Mesodermal cell (in vitro differentiated cells): Measurements from ENCODE around the gene ATXN2.
"Not testable (repeated sequence)": the region's sequence is repeated elsewhere in the genome, so short reads cannot be mapped to it uniquely, and the experiment has no call there.

ENCODE experiments used
- H3K27ac ChIP-seq: 2 replicates; pipeline ENCODE4 v1.7.0; 2013; ENCODE audit warnings: mild to moderate bottlenecking, low read depth, low read length, moderate library complexity; ENCODE audit not compliant: severe bottlenecking
- H3K36me3 ChIP-seq: 2 replicates; pipeline ENCODE4 v1.7.1; 2013; ENCODE audit warnings: mild to moderate bottlenecking, low read length, moderate library complexity; ENCODE audit not compliant: control insufficient read depth, insufficient read depth
- H3K4me1 ChIP-seq: one replicate; pipeline ENCODE4 v1.7.1; 2013; ENCODE audit warnings: mild to moderate bottlenecking, low read length; ENCODE audit not compliant: insufficient read depth, control insufficient read depth, poor library complexity, severe bottlenecking
- H3K4me3 ChIP-seq: 2 replicates; pipeline ENCODE4 v1.7.0; 2013; ENCODE audit warnings: low read length, control low read depth, mild to moderate bottlenecking; ENCODE audit not compliant: insufficient read depth, poor library complexity, severe bottlenecking; ENCODE audit errors: extremely low read depth
- H3K9me3 ChIP-seq: 2 replicates; pipeline ENCODE4 v1.7.1; 2013; ENCODE audit warnings: mild to moderate bottlenecking, low read length, moderate library complexity; ENCODE audit not compliant: control insufficient read depth
- WGBS, 2 experiments: methylation state at CpG; one replicate each; pipeline ENCODE4 v1.1.5; 2013; ENCODE audit warnings: missing lambda C conversion rate in 2 of 2; ENCODE audit not compliant: insufficient coverage in 2 of 2; 5-methylcytosine and 5-hydroxymethylcytosine counted together

ATXN2 gene

GRCh38 chr12:111544032-111544431 lies 55.1 kb downstream of the ATXN2 start:
- H3K36me3 ChIP-seq: peaks cover 62% of the 10 kb centered on the region
- no peak overlapping the region for H3K4me3 ChIP-seq
- H3K4me1 ChIP-seq: no peaks in the 10 kb centered on the region
- no peaks in the 10 kb centered on the region for H3K9me3 ChIP-seq
- WGBS, 2 experiments: no CpG with 5 or more reads among the region's 1 CpG
- no peak overlapping the region for H3K27ac ChIP-seq

- Histone ChIP-seq H3K4me1 (no peaks in the 10 kb centered on the region), H3K36me3 (peaks cover 61% of the 10 kb centered on the region)
- WGBS, 2 experiments: 90 to 100% methylated on average over 1 to 2 of the region's 2 CpGs
These were observed 66.4 kb downstream of the ATXN2 start for GRCh38 chr12:111532751-111533150.

GRCh38 chr12:111529424-111530368 lies 69.4 kb downstream of the ATXN2 start:
- 6 to 33% methylated on average over 2 to 3 of the region's 8 CpGs for WGBS, 2 experiments
- Histone ChIP-seq H3K4me3 (no peak overlapping the region), H3K36me3 (peaks cover 68% of the 10 kb centered on the region), H3K9me3 (no peaks in the 10 kb centered on the region), H3K4me1 (no peaks in the 10 kb centered on the region), H3K27ac (peak overlapping the region; percentile 25)

More at GRCh38 chr12:111532751-111533150, 66.4 kb downstream of the ATXN2 start:
- H3K9me3 ChIP-seq: no peaks in the 10 kb centered on the region
- no peak overlapping the region for H3K4me3 ChIP-seq
- H3K27ac ChIP-seq: no peak overlapping the region

GRCh38 chr12:111523587-111524167 lies 75.4 kb downstream of the ATXN2 start:
- Histone ChIP-seq H3K4me1 (no peaks in the 10 kb centered on the region), H3K36me3 (peaks cover 90% of the 10 kb centered on the region), H3K9me3 (no peaks in the 10 kb centered on the region), H3K4me3 (no peak overlapping the region), H3K27ac (no peak overlapping the region)
- 100% methylated on average over 2 of the region's 5 CpGs; no CpG with 5 or more reads in 1 of the 2 experiments for WGBS, 2 experiments

- H3K9me3 ChIP-seq: no peaks in the 10 kb centered on the region
- H3K4me1 ChIP-seq: no peaks in the 10 kb centered on the region
- no peak overlapping the region for H3K4me3 ChIP-seq
- no peak overlapping the region for H3K27ac ChIP-seq
- WGBS, 2 experiments: no CpG with 5 or more reads among the region's 2 CpGs
- H3K36me3 ChIP-seq: peaks cover 81% of the 10 kb centered on the region
These were observed 77.3 kb downstream of the ATXN2 start for GRCh38 chr12:111521801-111522200.

- H3K36me3 ChIP-seq: peaks cover 71% of the 10 kb centered on the region
- no peak overlapping the region for H3K27ac ChIP-seq
- H3K9me3 ChIP-seq: no peaks in the 10 kb centered on the region
- no peak overlapping the region for H3K4me3 ChIP-seq
- H3K4me1 ChIP-seq: no peaks in the 10 kb centered on the region
- WGBS, 2 experiments: 90 to 100% methylated on average over 1 to 2 of the region's 2 CpGs
These were observed 79.2 kb downstream of the ATXN2 start for GRCh38 chr12:111519937-111520336.

- Histone ChIP-seq H3K36me3 (peaks cover 66% of the 10 kb centered on the region), H3K27ac (no peak overlapping the region), H3K9me3 (no peaks in the 10 kb centered on the region), H3K4me1 (no peaks in the 10 kb centered on the region), H3K4me3 (no peak overlapping the region)
These were observed 80.0 kb downstream of the ATXN2 start for GRCh38 chr12:111519083-111519482.

- H3K9me3 ChIP-seq, H3K4me1 ChIP-seq, H3K4me3 ChIP-seq, H3K27ac ChIP-seq: not testable (repeated sequence)
- peaks cover 76% of the 10 kb centered on the region for H3K36me3 ChIP-seq
- 100% methylated on average over 2 of the region's 6 CpGs; no CpG with 5 or more reads in 1 of the 2 experiments for WGBS, 2 experiments
These were observed 91.4 kb downstream of the ATXN2 start for GRCh38 chr12:111507719-111508118.

- peaks cover 76% of the 10 kb centered on the region for H3K36me3 ChIP-seq
- H3K4me3 ChIP-seq, H3K9me3 ChIP-seq, H3K27ac ChIP-seq, H3K4me1 ChIP-seq: not testable (repeated sequence)
- 100% methylated on average over 1 to 6 of the region's 31 CpGs for WGBS, 2 experiments
These were observed 91.9 kb downstream of the ATXN2 start for GRCh38 chr12:111507258-111507657.

GRCh38 chr12:111506260-111506659 lies 92.9 kb downstream of the ATXN2 start:
- H3K36me3 ChIP-seq: peaks cover 76% of the 10 kb centered on the region
- H3K27ac ChIP-seq: no peak overlapping the region
- WGBS, 2 experiments: no CpG with 5 or more reads among the region's 2 CpGs

GRCh38 chr12:111505601-111506036 lies 93.5 kb downstream of the ATXN2 start:
- Histone ChIP-seq H3K27ac (no peak overlapping the region), H3K4me3 (no peak overlapping the region), H3K9me3 (no peaks in the 10 kb centered on the region), H3K36me3 (peaks cover 74% of the 10 kb centered on the region), H3K4me1 (no peaks in the 10 kb centered on the region)
- no CpG with 5 or more reads among the region's 1 CpG for WGBS, 2 experiments

More at GRCh38 chr12:111506260-111506659, 92.9 kb downstream of the ATXN2 start:
- no peaks in the 10 kb centered on the region for H3K9me3 ChIP-seq
- no peaks in the 10 kb centered on the region for H3K4me1 ChIP-seq
- H3K4me3 ChIP-seq: no peak overlapping the region
